PC-9 (cell line): ENCODE measurements around the gene BRWD1. TPM values are rescaled to one million over a fixed set of nuclear protein-coding genes. Genes with fewer than 3 reads are reported as not detected.

ENCODE experiments used
- BruUV-seq: library from RNA; stranded (reverse); fragments of 400-500 nt; replicated peaks from 2 replicates; lab custom pipeline; 2021; lab: Mats Ljungman, UMichigan
- CTCF ChIA-PET: fragments of 300-600 bp; sonication (Branson Sonifier 250); formaldehyde crosslinking; loops from one replicate; lab custom pipeline; 2022; ENCODE audit warnings: antibody characterized with exemption; lab: Charles Lee
- POLR2A ChIA-PET: fragments of 300-600 bp; sonication (Branson Sonifier 250); formaldehyde crosslinking; loops from one replicate; lab custom pipeline; 2022; ENCODE audit warnings: antibody characterized with exemption; ENCODE audit not compliant: unreplicated experiment; lab: Charles Lee
- DNase-seq, 2 experiments: peaks; one replicate each; pipeline versions ENCODE4 v3.0.0 to v3.0.0-alpha.2; 2015 to 2022; ENCODE audit warnings: mixed read lengths in 1 of 2
- H2AFZ ChIP-seq: fragments of 200-600 bp; sonication (generic); 2 replicates; pipeline ENCODE4 v1.8.1; 2017; ENCODE audit warnings: antibody characterized with exemption
- H3F3A ChIP-seq: fragments of 200-600 bp; sonication (generic); 2 replicates; pipeline ENCODE4 v1.8.1; 2017; ENCODE audit warnings: antibody characterized with exemption, mild to moderate bottlenecking, low read depth; ENCODE audit not compliant: insufficient read depth
- H3K27ac ChIP-seq: fragments of 200-600 bp; sonication (generic); 2 replicates; pipeline ENCODE4 v1.6.1; 2016; ENCODE audit warnings: mixed run types
- H3K27me3 ChIP-seq: fragments of 200-600 bp; sonication (generic); 2 replicates; pipeline ENCODE4 v1.6.1; 2016; ENCODE audit warnings: low read depth, mixed run types; ENCODE audit not compliant: insufficient read depth
- H3K36me3 ChIP-seq: fragments of 200-600 bp; sonication (generic); 2 replicates; pipeline ENCODE4 v1.6.1; 2016; ENCODE audit warnings: low read depth, mixed run types
- H3K4me1 ChIP-seq: fragments of 200-600 bp; sonication (generic); replicated peaks from 2 replicates; pipeline ENCODE4 v1.6.1; 2016; ENCODE audit warnings: mixed run types; ENCODE audit not compliant: insufficient read depth
- H3K4me2 ChIP-seq: fragments of 200-600 bp; sonication (generic); 2 replicates; pipeline ENCODE4 v1.6.1; 2017; ENCODE audit warnings: mixed run types
- H3K4me3 ChIP-seq: fragments of 200-600 bp; sonication (generic); 2 replicates; pipeline ENCODE4 v1.6.1; 2016; ENCODE audit warnings: mixed run types
- H3K79me2 ChIP-seq: fragments of 200-600 bp; sonication (generic); 2 replicates; pipeline ENCODE4 v1.6.1; 2017; ENCODE audit warnings: low read depth, mixed run types
- H3K9me2 ChIP-seq: fragments of 200-600 bp; sonication (generic); 2 replicates; pipeline ENCODE4 v1.8.1; 2017; ENCODE audit warnings: mild to moderate bottlenecking; ENCODE audit not compliant: insufficient read depth
- H3K9me3 ChIP-seq: fragments of 200-600 bp; sonication (generic); 2 replicates; pipeline ENCODE4 v1.8.1; 2016; ENCODE audit warnings: low read depth; ENCODE audit not compliant: insufficient read depth
- H4K20me1 ChIP-seq: fragments of 200-600 bp; sonication (generic); 2 replicates; pipeline ENCODE4 v1.8.1; 2017; ENCODE audit not compliant: insufficient read depth
- CTCF ChIP-seq: fragments of 200-600 bp; sonication (generic); conservative IDR thresholded peaks from 2 replicates; pipeline ENCODE4 v1.6.1; 2017; ENCODE audit warnings: mixed run types, antibody characterized with exemption, mild to moderate bottlenecking, moderate library complexity
- EZH2 ChIP-seq: fragments of 200-600 bp; sonication (generic); IDR thresholded peaks from 2 replicates; pipeline ENCODE4 v1.8.0; 2017; ENCODE audit warnings: antibody characterized with exemption, low read depth
- intact Hi-C: fragments of 100-400 bp; cut with micrococcal nuclease; formaldehyde crosslinking; loops from one replicate; pipeline ENCODE4 v1.10.0; 2022; ENCODE audit not compliant: unreplicated experiment
- total RNA-seq: library from RNA; stranded (reverse); gene quantifications from 2 replicates; pipeline ENCODE4 v1.2.3, GENCODE V29; 2021

The BRWD1 gene
- total RNA-seq, 1 experiment from 2014 or later: 42.9 TPM

- CTCF ChIA-PET: no interaction called here
Measured at GRCh38 chr21:39326607-39327307, 13.3 kb upstream of the BRWD1 start.

GRCh38 chr21:39325458-39325857, 12.0 kb upstream of the BRWD1 start:
- CTCF ChIA-PET: no interaction called here
- no peaks in the 10 kb centered on the region for H3K36me3 ChIP-seq
- no peak overlapping the region for H3K27ac ChIP-seq
- DNase-seq: no peak
- H4K20me1 ChIP-seq: no peaks in the 10 kb centered on the region
- no peaks in the 10 kb centered on the region for H3K9me3 ChIP-seq
- TF ChIP-seq CTCF (no peak), EZH2 (no peak)
- H3K4me1 ChIP-seq: peaks cover 22% of the 10 kb centered on the region
- POLR2A ChIA-PET: no interaction called here
- H3K4me2 ChIP-seq: no peak overlapping the region
- no peak overlapping the region for H3K4me3 ChIP-seq
- H3F3A ChIP-seq: peaks cover 22% of the 10 kb centered on the region
- BruUV-seq: no TSS peak
- H3K79me2 ChIP-seq: no peaks in the 10 kb centered on the region
- no peak overlapping the region for H2AFZ ChIP-seq
- H3K27me3 ChIP-seq: no peaks in the 10 kb centered on the region
- no peaks in the 10 kb centered on the region for H3K9me2 ChIP-seq
- intact Hi-C loops: no loop called here

More at GRCh38 chr21:39326607-39327307, 13.3 kb upstream of the BRWD1 start:
- intact Hi-C loops: no loop called here
- H4K20me1 ChIP-seq: no peaks in the 10 kb centered on the region
- POLR2A ChIA-PET: no interaction called here
- H3K27ac ChIP-seq: no peak overlapping the region
- no peaks in the 10 kb centered on the region for H3K9me2 ChIP-seq
- H3K36me3 ChIP-seq: no peaks in the 10 kb centered on the region
- no peak overlapping the region for H2AFZ ChIP-seq
- H3K4me3 ChIP-seq: no peak overlapping the region
- TF ChIP-seq CTCF (no peak), EZH2 (no peak)
- H3F3A ChIP-seq: peaks cover 12% of the 10 kb centered on the region
- no peaks in the 10 kb centered on the region for H3K79me2 ChIP-seq
- H3K4me1 ChIP-seq: peaks cover 9% of the 10 kb centered on the region
- no peaks in the 10 kb centered on the region for H3K27me3 ChIP-seq
- no peak for DNase-seq
- BruUV-seq: no TSS peak
- no peaks in the 10 kb centered on the region for H3K9me3 ChIP-seq
- H3K4me2 ChIP-seq: no peak overlapping the region

- intact Hi-C loops: no loop called here
- no TSS peak for BruUV-seq
- Histone ChIP-seq H3K4me3 (no peak overlapping the region; the same call in 1 of the 2 replicates), H3K36me3 (no peaks in the 10 kb centered on the region), H3K79me2 (no peaks in the 10 kb centered on the region; the same call in 1 of the 2 replicates), H3K27ac (peak overlapping the region; percentile 90), H3K9me3 (no peaks in the 10 kb centered on the region), H3K9me2 (no peaks in the 10 kb centered on the region), H3F3A (peaks cover 28% of the 10 kb centered on the region), H3K4me1 (peaks cover 47% of the 10 kb centered on the region), H2AFZ (no peak overlapping the region), H3K4me2 (peak overlapping the region; percentile 43), H4K20me1 (no peaks in the 10 kb centered on the region), H3K27me3 (no peaks in the 10 kb centered on the region)
- ChIA-PET POLR2A (interaction anchor here (0.6 kb wide), 1 partner anchor 31 kb away, joined by 5 read pairs; no protein-coding TSS in a partner anchor), CTCF (no interaction called here)
- TF ChIP-seq EZH2: no peak
- no peak for TF ChIP-seq CTCF
- DNase-seq: peak; percentile 55 to 89
Measured at GRCh38 chr21:39321424-39321823, 8.0 kb upstream of the BRWD1 start.
